Transverse colon (tissue), 4 donors: ENCODE results near the gene GAB3. TPM values are rescaled to one million over a fixed set of nuclear protein-coding genes. Genes with fewer than 3 reads are reported as not detected.

ENCODE experiments used
- DNase-seq: peaks from one replicate; pipeline ENCODE4 v3.0.0-alpha.2; 2019
- H3K27ac ChIP-seq, 4 donors: fragments of 200-600 bp; sonication (generic); 2 replicates each; pipeline ENCODE4 v1.5.1; 2016 to 2018; ENCODE audit warnings: inconsistent platforms in 4 of 4
- H3K27me3 ChIP-seq: fragments of 200-600 bp; sonication (generic); 2 replicates; pipeline ENCODE4 v1.5.1; 2017; ENCODE audit warnings: inconsistent platforms
- H3K36me3 ChIP-seq, 4 donors: fragments of 200-600 bp; sonication (generic); 2 replicates each; pipeline ENCODE4 v1.5.1; 2017 to 2019; ENCODE audit warnings: inconsistent platforms in 4 of 4
- H3K4me1 ChIP-seq, 4 donors: fragments of 200-600 bp; sonication (generic); 2 replicates each; pipeline ENCODE4 v1.5.1; 2017 to 2020; ENCODE audit warnings: inconsistent platforms in 4 of 4
- H3K4me3 ChIP-seq, 4 donors: fragments of 200-600 bp; sonication (generic); 1 replicate in 1 of 4; 2 replicates in 3 of 4; pipeline versions ENCODE4 v1.5.1 to v1.6.1; 2017 to 2019; ENCODE audit warnings: inconsistent platforms in 4 of 4
- H3K9me3 ChIP-seq, 2 donors: fragments of 200-600 bp; sonication (generic); 2 replicates each; pipeline ENCODE4 v1.5.1; 2017 to 2019; ENCODE audit warnings: inconsistent platforms in 2 of 2
- EP300 ChIP-seq: sonication (generic); formaldehyde crosslinking; IDR thresholded peaks from one replicate; pipeline ENCODE4 v1.6.1; 2017; ENCODE audit warnings: antibody characterized with exemption, low read depth
- POLR2A ChIP-seq: fragments of 450-650 bp; IDR thresholded peaks from one replicate; pipeline ENCODE4 v1.6.1; 2016; ENCODE audit warnings: antibody characterized with exemption, mild to moderate bottlenecking, moderate library complexity
- POLR2AphosphoS5 ChIP-seq, 3 donors: sonication (generic); formaldehyde crosslinking; IDR thresholded peaks; one replicate each; pipeline ENCODE4 v1.6.1; 2016; ENCODE audit warnings: antibody characterized with exemption in 3 of 3
- WGBS, 2 donors: methylation state at CpG; one replicate each; pipeline ENCODE4 v1.1.5; 2018; ENCODE audit warnings: low coverage in 1 of 2; 5-methylcytosine and 5-hydroxymethylcytosine counted together
- in situ Hi-C, 4 donors: fragments of 200-750 bp; cut with MboI; loops; one replicate each; pipeline versions ENCODE4 v1.15.0 to v1.15.1; 2017; ENCODE audit warnings: low sequenced_read_pairs in 3 of 4, low pct_ligation_motif_present in 1 of 4, low pct_unique_long_range_greater_than_20kb in 1 of 4
- intact Hi-C: fragments of 100-400 bp; cut with DNase I; formaldehyde crosslinking; loops from one replicate; pipeline ENCODE4 v1.15.1; 2023; ENCODE audit warnings: low total_unique reads
- total RNA-seq, 4 donors: library from RNA; depleted of rRNA; stranded (reverse); fragments of >200 nt; gene quantifications; one replicate each; pipeline ENCODE4 v1.1.0, GENCODE V29; 2016
- TF ChIP-seq, protein P1 (sequence below), 5 experiments: fragments of 200-600 bp in 3 of 5; fragments of 450-650 bp in 2 of 5; sonication (generic) in 3 of 5; IDR thresholded peaks; 1 replicate in 2 of 5; 2 replicates in 3 of 5; pipeline ENCODE4 v1.5.1; 2016 to 2017; ENCODE audit warnings: antibody characterized with exemption in 5 of 5, inconsistent platforms in 3 of 5, mild to moderate bottlenecking in 2 of 5, moderate library complexity in 1 of 5

GAB3 gene
- total RNA-seq, 4 donors from 2014 or later: 0.37 to 4.4 (median 3.0) TPM

DNA sequence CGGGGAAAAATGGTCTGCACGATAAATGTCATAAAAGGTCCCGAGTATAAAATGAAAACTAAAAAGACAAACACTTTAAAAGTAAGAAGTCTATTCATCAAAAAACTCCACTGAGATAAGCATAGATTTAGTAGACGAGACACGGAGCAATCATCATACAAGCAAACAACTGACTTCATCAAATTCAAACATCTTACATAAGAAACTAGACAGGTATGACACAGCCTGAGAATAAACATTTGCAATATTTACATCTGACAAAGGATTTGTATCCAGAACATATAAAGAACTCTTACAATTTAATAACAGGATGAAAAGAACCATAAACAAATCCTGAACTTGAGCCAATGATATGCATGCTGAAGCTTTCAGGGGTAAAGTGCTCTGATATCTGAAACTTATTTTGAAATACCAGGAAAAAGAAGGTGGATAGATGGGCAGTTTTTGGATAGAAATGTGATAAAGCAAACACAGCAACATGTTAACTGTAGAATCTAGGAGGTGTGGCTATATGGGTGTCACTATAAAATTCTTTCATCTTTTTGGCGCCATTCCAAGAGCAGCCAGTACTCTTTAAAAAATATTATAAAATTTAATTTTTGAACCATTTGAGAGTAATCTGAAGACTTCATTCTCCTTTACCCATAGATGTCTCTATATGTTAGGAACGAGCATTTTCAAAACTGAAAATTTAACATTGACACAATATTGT, 42.4 kb upstream of the GAB3 start:
- Histone ChIP-seq H3K27me3 (no peaks in the 10 kb centered on the region), H3K4me1 (no peaks in the 10 kb centered on the region), H3K4me3 (no peak overlapping the region), H3K27ac (no peak overlapping the region), H3K36me3 (no peaks in the 10 kb centered on the region), H3K9me3 (no peaks in the 10 kb centered on the region)
- in situ Hi-C loops (no loop called here), intact Hi-C loops (no loop called here)
- no peak for TF ChIP-seq POLR2AphosphoS5 (IDR thresholded peaks at IDR 0.05)
- no peak for TF ChIP-seq EP300
- TF ChIP-seq POLR2A: no peak
- TF ChIP-seq, protein P1, sequence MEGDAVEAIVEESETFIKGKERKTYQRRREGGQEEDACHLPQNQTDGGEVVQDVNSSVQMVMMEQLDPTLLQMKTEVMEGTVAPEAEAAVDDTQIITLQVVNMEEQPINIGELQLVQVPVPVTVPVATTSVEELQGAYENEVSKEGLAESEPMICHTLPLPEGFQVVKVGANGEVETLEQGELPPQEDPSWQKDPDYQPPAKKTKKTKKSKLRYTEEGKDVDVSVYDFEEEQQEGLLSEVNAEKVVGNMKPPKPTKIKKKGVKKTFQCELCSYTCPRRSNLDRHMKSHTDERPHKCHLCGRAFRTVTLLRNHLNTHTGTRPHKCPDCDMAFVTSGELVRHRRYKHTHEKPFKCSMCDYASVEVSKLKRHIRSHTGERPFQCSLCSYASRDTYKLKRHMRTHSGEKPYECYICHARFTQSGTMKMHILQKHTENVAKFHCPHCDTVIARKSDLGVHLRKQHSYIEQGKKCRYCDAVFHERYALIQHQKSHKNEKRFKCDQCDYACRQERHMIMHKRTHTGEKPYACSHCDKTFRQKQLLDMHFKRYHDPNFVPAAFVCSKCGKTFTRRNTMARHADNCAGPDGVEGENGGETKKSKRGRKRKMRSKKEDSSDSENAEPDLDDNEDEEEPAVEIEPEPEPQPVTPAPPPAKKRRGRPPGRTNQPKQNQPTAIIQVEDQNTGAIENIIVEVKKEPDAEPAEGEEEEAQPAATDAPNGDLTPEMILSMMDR (IDR thresholded peaks at IDR 0.05): no peak
- 63 to 73% methylated on average over 3 to 7 of the region's 7 CpGs for WGBS, 2 donors
- no peak for DNase-seq

DNA sequence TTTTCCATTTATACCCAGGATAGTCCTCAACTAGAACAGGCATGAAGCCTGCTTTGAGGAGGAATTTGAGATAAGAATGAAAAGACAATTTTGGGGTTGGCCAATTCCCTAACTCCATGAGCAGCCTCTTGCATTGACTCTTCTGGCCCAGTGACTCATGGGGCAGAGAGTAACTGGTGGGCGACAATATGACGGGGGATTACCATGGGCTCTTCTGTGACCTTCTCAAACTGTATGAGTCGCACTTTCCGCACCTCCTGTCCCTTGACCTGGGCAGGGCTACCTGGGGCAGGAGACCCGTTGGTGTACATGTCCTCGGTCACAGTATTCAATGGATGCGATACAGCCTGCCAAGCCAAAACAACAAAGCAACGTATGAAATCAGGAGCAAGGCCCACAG, 41.1 kb upstream of the GAB3 start:
- WGBS, 2 donors: 89% methylated on average over 8 of the region's 8 CpGs; no CpG with 5 or more reads in 1 of the 2 donors
- no peaks in the 10 kb centered on the region for H3K27me3 ChIP-seq
- no peaks in the 10 kb centered on the region for H3K36me3 ChIP-seq
- H3K4me1 ChIP-seq: no peaks in the 10 kb centered on the region
- H3K9me3 ChIP-seq: no peaks in the 10 kb centered on the region
- no peak overlapping the region for H3K4me3 ChIP-seq
- in situ Hi-C loops: no loop called here
- no peak overlapping the region for H3K27ac ChIP-seq
- intact Hi-C loops: no loop called here
- no peak for DNase-seq
- TF ChIP-seq POLR2A (no peak), POLR2AphosphoS5 (IDR thresholded peaks at IDR 0.05) (no peak), EP300 (no peak)
- TF ChIP-seq, protein P1 (IDR thresholded peaks at IDR 0.05): no peak

DNA sequence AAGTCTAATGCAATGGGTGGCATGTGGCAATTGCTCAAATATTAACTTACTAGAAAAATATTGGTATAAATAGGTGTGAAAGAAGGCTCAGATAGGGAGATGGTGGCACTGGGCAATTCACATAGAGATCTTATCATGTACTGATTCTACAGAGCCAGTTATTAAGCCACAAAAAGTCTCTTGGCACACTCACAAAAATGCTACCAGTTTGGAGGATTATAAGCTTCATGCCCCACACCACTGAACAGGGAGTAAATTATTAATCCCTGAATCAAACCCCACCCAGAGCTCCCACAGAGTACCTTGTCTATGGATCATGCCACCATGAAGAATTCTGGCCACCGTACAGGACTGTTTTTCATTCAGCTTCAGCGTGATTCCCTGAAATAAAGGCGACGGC, 40.6 kb upstream of the GAB3 start:
- DNase-seq: no peak
- in situ Hi-C loops: no loop called here
- H3K36me3 ChIP-seq: no peaks in the 10 kb centered on the region
- H3K27ac ChIP-seq: no peak overlapping the region
- TF ChIP-seq POLR2AphosphoS5 (IDR thresholded peaks at IDR 0.05): no peak
- TF ChIP-seq, protein P1 (IDR thresholded peaks at IDR 0.05): no peak
- no peak for TF ChIP-seq POLR2A
- no peak for TF ChIP-seq EP300
- H3K4me1 ChIP-seq: no peaks in the 10 kb centered on the region
- H3K4me3 ChIP-seq: no peak overlapping the region
- 94% methylated on average over 4 of the region's 4 CpGs; no CpG with 5 or more reads in 1 of the 2 donors for WGBS, 2 donors
- H3K9me3 ChIP-seq: no peaks in the 10 kb centered on the region
- H3K27me3 ChIP-seq: no peaks in the 10 kb centered on the region
- intact Hi-C loops: no loop called here

DNA sequence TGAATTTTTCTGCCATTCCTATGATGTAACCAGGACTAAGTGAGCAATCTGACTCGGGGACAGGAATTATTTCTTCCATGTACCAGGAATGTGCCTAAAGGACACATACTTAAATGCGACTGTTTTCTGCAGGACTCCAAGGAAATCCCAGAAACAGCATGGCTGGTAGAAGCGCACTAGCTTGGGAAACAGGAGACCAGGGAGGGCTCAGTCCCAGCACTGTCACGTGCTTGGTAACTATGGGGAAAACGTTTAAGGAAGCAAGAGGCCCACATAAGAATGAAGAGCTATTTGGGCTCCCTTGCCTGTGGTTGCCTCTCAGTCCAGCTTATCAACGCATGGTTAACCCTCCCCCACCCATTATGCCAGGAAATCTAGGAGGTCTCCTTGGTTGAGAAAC, 34.8 kb upstream of the GAB3 start:
- no peaks in the 10 kb centered on the region for H3K4me1 ChIP-seq
- no peak overlapping the region for H3K27ac ChIP-seq
- WGBS, 2 donors: 72% methylated on average over 6 of the region's 6 CpGs; no CpG with 5 or more reads in 1 of the 2 donors
- H3K27me3 ChIP-seq: no peaks in the 10 kb centered on the region
- in situ Hi-C loops (no loop called here), intact Hi-C loops (no loop called here)
- H3K36me3 ChIP-seq: no peaks in the 10 kb centered on the region
- H3K4me3 ChIP-seq: no peak overlapping the region
- H3K9me3 ChIP-seq: no peaks in the 10 kb centered on the region
- no peak for DNase-seq
- no peak for TF ChIP-seq POLR2AphosphoS5 (IDR thresholded peaks at IDR 0.05)
- TF ChIP-seq POLR2A: no peak
- TF ChIP-seq EP300: no peak
- TF ChIP-seq, protein P1 (IDR thresholded peaks at IDR 0.05): no peak
